ENCODE results near the gene ABCB11.

The ABCB11 gene

DNA sequence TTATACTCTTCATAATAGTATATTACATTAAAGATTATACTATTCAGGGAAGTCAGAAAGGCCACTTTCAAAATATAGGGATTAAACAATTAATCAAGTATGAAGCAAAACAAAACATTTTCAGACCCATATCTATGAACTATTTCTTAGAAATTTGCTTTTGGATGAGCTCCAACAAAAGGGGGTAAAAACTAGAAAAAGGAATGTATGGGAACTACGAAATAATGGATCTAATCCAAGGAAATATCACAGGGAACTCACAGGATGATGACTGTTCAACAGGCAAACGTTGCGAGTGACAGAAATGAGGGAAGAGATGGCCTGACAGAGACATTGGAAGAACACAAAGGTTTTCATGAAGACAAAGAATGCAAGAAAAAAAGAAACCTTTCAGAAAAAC, 102.1 kb downstream of the ABCB11 start:
- ATAC-seq (no peak), DNase-seq (no peak)

DNA sequence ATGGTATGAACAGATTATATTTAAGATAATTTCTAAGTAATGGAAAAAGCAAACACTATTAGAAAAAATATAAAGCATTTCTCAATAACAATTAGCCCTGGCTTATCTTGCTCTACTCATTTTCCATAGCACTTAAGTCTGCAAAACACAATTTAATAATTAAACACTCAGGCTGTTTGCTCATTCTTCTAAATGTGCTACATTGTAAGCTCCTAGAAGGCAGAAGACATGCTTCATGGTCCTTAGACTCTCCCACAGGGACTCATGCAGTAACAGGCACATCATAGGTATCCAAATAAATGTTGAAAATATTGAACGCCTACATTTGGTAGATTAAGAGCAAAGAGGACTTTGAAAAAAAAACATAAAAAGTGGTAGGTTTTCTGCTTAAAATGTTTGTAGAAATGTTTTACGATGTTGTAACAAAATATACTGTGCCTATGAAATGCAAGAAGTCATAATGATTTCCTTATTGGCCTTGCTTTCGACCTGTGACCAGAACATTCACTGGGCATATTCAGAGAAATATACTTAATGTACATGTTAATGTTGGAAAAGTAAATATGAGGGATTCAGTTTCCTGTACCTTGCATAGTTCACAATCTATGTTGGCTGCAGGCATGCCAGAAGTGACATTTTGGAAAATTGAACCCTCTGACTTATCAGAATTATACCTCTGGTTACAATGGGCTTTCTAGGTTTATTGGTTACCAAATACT, 102.9 kb downstream of the ABCB11 start:
- ATAC-seq, result no peak
- DNase-seq, result no peak

GRCh38 chr2:168926621-168927386, 104.3 kb downstream of the ABCB11 start:
- ATAC-seq (no peak), DNase-seq (no peak)

GRCh38 chr2:168920504-168921157, 110.5 kb downstream of the ABCB11 start:
- DNase-seq (no peak), ATAC-seq (no peak)

GRCh38 chr2:168916331-168916675, 114.8 kb downstream of the ABCB11 start:
- no peak for DNase-seq
- ATAC-seq, result no peak

GRCh38 chr2:168915441-168916330, 115.4 kb downstream of the ABCB11 start:
- ATAC-seq, result peak; percentile 14

DNA sequence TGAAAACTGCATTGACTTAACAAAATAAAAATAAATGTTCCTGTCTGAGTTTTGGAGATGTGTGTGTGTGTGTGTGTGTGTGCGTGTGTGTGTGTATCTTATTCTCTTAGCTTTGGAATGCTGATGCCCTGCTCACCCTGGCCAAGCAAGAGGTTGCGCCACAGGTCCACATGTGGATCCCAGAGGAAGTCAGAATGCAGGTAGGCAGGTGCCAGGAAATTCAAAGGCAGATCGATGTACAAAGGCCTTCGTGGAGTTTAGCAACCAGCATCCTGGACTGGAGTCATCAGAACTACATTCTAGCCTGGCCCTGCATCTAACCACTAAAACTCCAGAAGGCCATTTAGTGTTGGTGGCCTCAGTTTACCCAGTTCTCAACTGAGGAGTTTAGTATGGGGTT, 117.6 kb downstream of the ABCB11 start:
- no peak for ATAC-seq
- no peak for DNase-seq

More at GRCh38 chr2:168915441-168916330, 115.4 kb downstream of the ABCB11 start:
- DNase-seq, result no peak

GRCh38 chr2:168912901-168913369, 118.2 kb downstream of the ABCB11 start:
- ATAC-seq (no peak), DNase-seq (peak; percentile 7)

DNA sequence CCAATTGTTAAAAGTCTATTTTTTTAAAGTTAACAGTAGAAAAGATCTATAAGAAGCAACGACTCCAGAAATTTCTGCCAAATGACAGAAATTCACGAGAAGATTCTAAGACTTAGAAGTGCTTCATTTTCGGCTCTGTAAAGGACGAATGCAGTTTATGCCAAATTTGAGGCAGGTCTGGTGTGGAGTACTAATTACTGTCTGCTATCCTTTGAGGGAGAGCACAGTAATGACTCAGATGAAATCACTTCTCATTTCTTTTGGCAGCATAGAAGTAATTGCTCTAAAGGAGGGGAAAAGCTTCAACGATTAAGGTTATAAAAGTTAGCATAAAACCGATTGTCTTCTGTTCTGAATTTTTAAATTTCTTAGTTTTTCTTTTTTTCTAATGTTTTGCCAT, 118.7 kb downstream of the ABCB11 start:
- no peak for DNase-seq
- no peak for ATAC-seq

- no peak for DNase-seq
- ATAC-seq, result no peak
Measured at GRCh38 chr2:168910330-168910729, 120.8 kb downstream of the ABCB11 start.

GRCh38 chr2:168907940-168908662, 123.0 kb downstream of the ABCB11 start:
- DNase-seq (no peak), ATAC-seq (no peak)

DNA sequence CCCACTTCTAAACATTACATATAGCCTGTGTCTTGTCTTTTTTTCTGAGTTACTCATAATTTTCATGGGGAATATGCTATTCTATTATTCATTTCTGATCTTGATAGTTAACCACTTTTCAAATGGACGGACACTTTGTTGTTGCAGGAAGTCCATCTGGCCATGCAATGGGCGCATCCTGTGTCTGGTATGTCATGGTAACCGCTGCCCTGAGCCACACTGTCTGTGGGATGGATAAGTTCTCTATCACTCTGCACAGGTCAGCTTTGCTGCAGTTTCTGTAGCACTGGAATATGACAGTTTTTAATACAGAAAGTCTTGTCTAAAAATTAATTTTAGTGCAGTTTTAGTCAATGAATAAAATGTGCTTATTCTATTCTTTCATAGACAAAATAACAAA, 126.8 kb downstream of the ABCB11 start:
- ATAC-seq, result no peak

DNA sequence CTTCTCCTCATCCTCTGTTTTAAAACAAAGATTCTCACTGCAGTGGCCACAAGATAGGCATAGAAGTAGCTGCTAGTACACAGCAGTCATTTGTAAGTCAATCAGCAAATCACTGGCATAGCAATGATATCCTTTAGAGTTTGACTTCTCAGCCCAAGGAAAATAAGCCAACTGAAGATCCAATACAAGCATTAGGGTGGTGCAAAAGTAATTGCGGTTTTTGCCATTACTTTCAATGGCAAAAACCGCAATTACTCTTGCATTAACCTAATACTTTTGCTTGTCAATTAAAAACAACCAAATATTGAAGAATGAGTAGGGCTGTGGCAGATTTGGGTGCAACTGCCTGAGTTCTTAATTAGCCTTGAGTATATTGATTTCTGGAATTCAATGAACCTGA, 127.2 kb downstream of the ABCB11 start:
- ATAC-seq (no peak), DNase-seq (no peak)

More for the DNA sequence above, 126.8 kb downstream of the ABCB11 start:
- DNase-seq, result no peak

GRCh38 chr2:168901003-168901402, 130.1 kb downstream of the ABCB11 start, which contains the start of gene G6PC2:
Gene G6PC2, plus strand, starts transcription at chr2:168901291. Its CDS starts 41 bp downstream, at chr2:168901332.
- ATAC-seq (no peak), DNase-seq (no peak)

DNA sequence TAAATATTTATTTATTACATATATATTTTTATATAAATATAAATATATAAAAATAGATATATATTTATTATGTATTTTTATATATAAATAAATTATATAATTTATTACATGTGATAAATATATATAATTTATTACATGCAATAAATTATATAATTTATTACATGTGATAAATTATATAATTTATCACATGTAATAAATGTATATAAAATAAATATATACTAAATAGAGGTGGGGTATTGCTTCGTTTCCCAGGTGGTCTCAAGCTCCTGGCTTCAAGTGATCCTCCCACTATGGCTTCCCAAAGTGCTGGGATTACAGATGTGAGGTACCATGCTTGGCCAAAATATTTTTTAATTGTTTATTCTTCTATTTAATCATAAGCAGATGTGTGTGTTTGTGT, 133.7 kb downstream of the ABCB11 start:
- no peak for ATAC-seq
- DNase-seq, result no peak

DNA sequence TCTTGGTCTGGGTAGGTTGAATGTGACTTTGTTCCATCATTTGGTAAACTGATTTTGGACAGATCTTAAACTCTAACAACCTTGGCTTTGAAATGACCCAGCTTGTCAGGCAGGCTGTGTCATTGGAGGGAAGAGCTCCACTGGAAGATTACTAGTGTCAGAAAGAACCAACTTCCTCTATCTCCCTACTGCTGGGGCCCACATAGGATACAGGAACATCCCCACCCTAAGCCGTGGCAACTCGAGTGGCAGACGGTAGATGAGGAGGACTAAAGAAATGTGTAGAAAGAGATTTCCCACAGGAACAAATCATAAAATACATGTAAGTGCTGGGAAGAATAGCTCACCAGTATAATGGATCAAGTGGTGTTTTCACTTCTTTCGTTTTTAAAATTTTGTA, 134.3 kb downstream of the ABCB11 start:
- no peak for ATAC-seq
- no peak for DNase-seq

DNA sequence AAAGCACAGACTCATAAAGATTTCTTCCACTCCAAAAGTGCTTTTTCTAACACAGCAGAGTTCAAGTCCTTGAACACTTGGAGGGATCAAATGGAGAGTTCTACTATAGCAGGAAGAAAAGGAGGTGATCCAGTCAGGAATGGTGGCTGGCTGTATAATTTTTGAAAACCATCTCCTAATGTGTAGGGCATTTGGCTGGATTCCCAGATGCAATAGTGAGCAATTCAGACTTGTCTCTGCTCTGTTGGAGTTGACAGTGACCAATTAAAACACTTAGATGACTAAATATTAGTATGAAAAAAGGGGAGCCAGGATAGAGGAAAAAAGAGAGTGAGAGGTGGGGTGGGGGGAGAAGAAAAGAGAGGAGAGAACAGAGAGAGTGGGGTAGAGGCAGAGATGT, 135.4 kb downstream of the ABCB11 start:
- no peak for DNase-seq
- no peak for ATAC-seq

DNA sequence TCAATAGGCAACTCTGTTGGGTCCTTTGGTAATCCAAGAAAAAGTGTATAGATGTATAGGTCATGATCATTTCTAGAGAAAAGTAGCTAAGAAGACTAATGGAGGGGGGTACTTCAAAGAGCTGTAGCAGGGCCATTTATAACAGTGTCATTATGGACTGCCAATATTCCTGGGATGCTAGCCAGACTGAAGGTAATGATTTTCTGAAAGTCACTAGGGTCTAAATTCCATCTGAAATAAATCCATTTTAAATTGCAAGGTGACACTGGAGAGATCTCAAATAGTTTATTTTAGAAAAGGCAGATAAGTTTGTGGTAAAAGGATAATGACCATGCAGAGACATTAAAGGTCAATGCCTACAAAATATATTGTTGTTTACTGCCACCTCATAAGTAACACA, 136.4 kb downstream of the ABCB11 start:
- DNase-seq (no peak), ATAC-seq (no peak)

DNA sequence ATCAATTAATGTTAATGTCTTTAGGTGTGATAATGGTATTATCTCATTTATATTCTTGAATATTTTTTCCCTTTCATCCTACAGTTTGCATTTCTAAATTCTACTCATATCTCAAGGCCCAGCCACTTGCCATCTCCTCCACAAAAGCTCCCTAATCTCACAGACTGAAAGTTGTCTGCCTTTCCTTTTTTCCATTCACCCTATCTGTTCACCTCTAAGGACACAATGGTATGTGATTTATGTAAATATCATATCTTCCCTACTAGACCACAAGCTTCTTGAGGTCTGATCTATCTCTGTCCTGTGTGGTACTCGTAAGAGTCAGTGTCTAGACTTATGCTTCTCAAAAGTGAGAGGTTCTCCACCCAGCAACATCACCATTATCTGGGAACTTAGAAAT, 137.0 kb downstream of the ABCB11 start:
- DNase-seq (no peak), ATAC-seq (no peak)

- DNase-seq, result no peak
- ATAC-seq, result no peak
Measured at GRCh38 chr2:168892327-168892726, 138.8 kb downstream of the ABCB11 start.
